Ovary (tissue), 3 donors: ENCODE measurements around the gene COPB2.

Experiments
- POLR2A ChIP-seq: fragments of 450-650 bp; IDR thresholded peaks from one replicate; pipeline ENCODE4 v1.6.1; 2017; ENCODE audit warnings: antibody characterized with exemption, mild to moderate bottlenecking, moderate library complexity
- TF ChIP-seq, protein P1 (sequence below), 3 donors: fragments of 450-650 bp in 2 of 3; fragments of 200-600 bp in 1 of 3; IDR thresholded peaks; one replicate each; pipeline versions ENCODE4 v1.5.1 to v1.8.0; 2016 to 2022; ENCODE audit warnings: antibody characterized with exemption in 3 of 3, mild to moderate bottlenecking in 1 of 3
- donor health status: DM: no; HTN: no; CAD: no.

DNA sequence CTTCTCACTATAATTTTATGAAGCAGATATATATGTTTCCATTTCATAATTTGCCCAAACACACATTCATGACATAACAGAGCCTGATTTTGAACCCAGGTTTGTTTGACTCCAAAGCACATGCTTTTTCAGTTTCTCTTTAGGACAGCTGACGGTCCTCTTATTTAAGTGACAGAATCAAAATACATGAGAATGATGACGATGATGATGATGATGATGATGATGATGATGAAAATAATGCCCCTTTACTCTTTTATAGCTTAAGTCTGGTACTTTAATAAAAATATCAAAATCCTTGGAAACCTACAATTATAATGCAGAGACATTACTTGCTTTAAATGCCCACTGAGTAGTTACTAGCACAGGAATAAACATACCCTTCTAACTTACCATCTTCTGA is 15.3 kb downstream of the COPB2 start:
- TF ChIP-seq, protein P1, sequence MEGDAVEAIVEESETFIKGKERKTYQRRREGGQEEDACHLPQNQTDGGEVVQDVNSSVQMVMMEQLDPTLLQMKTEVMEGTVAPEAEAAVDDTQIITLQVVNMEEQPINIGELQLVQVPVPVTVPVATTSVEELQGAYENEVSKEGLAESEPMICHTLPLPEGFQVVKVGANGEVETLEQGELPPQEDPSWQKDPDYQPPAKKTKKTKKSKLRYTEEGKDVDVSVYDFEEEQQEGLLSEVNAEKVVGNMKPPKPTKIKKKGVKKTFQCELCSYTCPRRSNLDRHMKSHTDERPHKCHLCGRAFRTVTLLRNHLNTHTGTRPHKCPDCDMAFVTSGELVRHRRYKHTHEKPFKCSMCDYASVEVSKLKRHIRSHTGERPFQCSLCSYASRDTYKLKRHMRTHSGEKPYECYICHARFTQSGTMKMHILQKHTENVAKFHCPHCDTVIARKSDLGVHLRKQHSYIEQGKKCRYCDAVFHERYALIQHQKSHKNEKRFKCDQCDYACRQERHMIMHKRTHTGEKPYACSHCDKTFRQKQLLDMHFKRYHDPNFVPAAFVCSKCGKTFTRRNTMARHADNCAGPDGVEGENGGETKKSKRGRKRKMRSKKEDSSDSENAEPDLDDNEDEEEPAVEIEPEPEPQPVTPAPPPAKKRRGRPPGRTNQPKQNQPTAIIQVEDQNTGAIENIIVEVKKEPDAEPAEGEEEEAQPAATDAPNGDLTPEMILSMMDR (IDR thresholded peaks at IDR 0.05): no peak
- TF ChIP-seq POLR2A: no peak
